ENCODE measurements around the gene LDB2. TPM values are rescaled to one million over a fixed set of nuclear protein-coding genes. Genes with fewer than 3 reads are reported as not detected.

Gene LDB2
- total and polyA plus RNA-seq, 2 donors (not counting 3 experiments of a cell fraction or from before 2014, with no cell fraction given) = 127 to 223 TPM

- no peak overlapping the region for H3K4me3 ChIP-seq (replicated peaks in 1 of 3; ENCODE audit: insufficient read depth in 1 of 3, low read depth in 1 of 3, low read length in 3 of 3)
- no peaks in the 10 kb centered on the region for H4K20me1 ChIP-seq (replicated peaks; ENCODE audit: control insufficient read depth, extremely low read depth, insufficient read depth, low read length)
- BruUV-seq (replicated peaks) = no TSS peak
- H3K4me2 ChIP-seq (ENCODE audit: insufficient read depth, low read length) = no peak overlapping the region
- ChIA-PET CTCF (interaction anchor here (1.2 to 1.5 kb wide), 4 partner anchors 10 to 719 kb away, joined by 3 to 5 read pairs (median 4); no protein-coding TSS in a partner anchor), POLR2A (no interaction called here)
- H3K9ac ChIP-seq (replicated peaks; ENCODE audit: extremely low read depth, insufficient read depth, low read length) = no peak overlapping the region
- FAIRE-seq (no peak), DNase-seq (ENCODE audit: low read depth, low spot score) (no peak)
- H3K79me2 ChIP-seq (ENCODE audit: control insufficient read depth, insufficient read depth, low read length) = no peaks in the 10 kb centered on the region
- no peaks in the 10 kb centered on the region for H3K9me3 ChIP-seq (replicated peaks; ENCODE audit: control insufficient read depth, insufficient read depth, low read length)
- peaks cover 3 to 4% of the 10 kb centered on the region in 2 experiments for H3K36me3 ChIP-seq (ENCODE audit: control insufficient read depth in 2 of 2, extremely low read depth in 1 of 2, insufficient read depth in 2 of 2, low read length in 2 of 2)
- dilution Hi-C loops (cut with MboI; ENCODE audit: extremely low pct_ligation_motif_present, low sequenced_read_pairs) (no loop called here), intact Hi-C loops (cut with micrococcal nuclease) (no loop called here)
- H3K4me1 ChIP-seq (ENCODE audit: control insufficient read depth, extremely low read depth, insufficient read depth, low read length) = peaks cover 10% of the 10 kb centered on the region
- no peaks in the 10 kb centered on the region for H3K27me3 ChIP-seq (ENCODE audit: control insufficient read depth in 2 of 2, insufficient read depth in 2 of 2, low read length in 2 of 2)
- H3K9me1 ChIP-seq (replicated peaks; ENCODE audit: control insufficient read depth, extremely low read depth, insufficient read depth, low read length) = no peaks in the 10 kb centered on the region
- TF ChIP-seq EZH2 (IDR thresholded peaks at IDR 0.05; ENCODE audit: borderline replicate concordance, low read depth, low read length, severe bottlenecking) (no peak), POLR2AphosphoS5 (IDR thresholded peaks at IDR 0.05; ENCODE audit: insufficient read depth, low read depth, low read length) (no peak), MAX (IDR thresholded peaks at IDR 0.05; ENCODE audit: insufficient read depth, insufficient read length) (no peak)
- no peak overlapping the region for H3K27ac ChIP-seq (ENCODE audit: insufficient read depth, low read depth, low read length)
- no peak overlapping the region for H2AFZ ChIP-seq (ENCODE audit: low read depth, low read length)
These were observed 169.6 kb downstream of the LDB2 start for GRCh38 chr4:16728849-16729248.

DNA sequence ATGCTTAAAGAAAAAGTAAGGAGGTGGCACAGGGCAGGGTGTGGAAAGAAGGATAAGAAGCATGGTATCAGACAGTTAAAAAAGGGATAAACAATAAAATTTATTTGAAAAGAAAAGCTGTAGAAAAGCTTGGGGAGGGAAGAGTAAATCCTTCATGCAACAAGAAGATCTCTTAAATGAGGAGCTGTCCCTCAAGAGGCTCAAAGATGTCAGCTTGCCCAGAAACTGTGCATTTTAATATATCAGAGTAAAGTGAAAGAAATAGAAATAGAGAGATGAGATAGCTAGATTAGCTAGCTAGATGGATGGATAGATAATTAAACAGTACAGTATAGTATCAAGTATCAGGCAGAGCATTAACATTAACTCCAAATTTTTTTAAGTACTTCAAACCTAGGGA is 170.3 kb downstream of the LDB2 start:
- TF ChIP-seq GATA2 (IDR thresholded peaks at IDR 0.05; ENCODE audit: insufficient read depth, insufficient read length, low read depth, low read length) = no peak
- no peak for TF ChIP-seq POLR2AphosphoS5 (IDR thresholded peaks at IDR 0.05; ENCODE audit: insufficient read depth, low read depth, low read length)
- TF ChIP-seq MAX (IDR thresholded peaks at IDR 0.05; ENCODE audit: insufficient read depth, insufficient read length) = no peak
- TF ChIP-seq FOS (IDR thresholded peaks at IDR 0.05; ENCODE audit: borderline replicate concordance, insufficient read depth, low read length) = no peak
- TF ChIP-seq POLR2A (IDR thresholded peaks at IDR 0.05; ENCODE audit: low read depth, low read length) = no peak
- Histone ChIP-seq H3K9ac (replicated peaks; ENCODE audit: extremely low read depth, insufficient read depth, low read length) (no peak overlapping the region), H3K4me1 (ENCODE audit: control insufficient read depth, extremely low read depth, insufficient read depth, low read length) (peaks cover 10% of the 10 kb centered on the region), H3K9me3 (replicated peaks; ENCODE audit: control insufficient read depth, insufficient read depth, low read length) (no peaks in the 10 kb centered on the region), H3K4me3 (replicated peaks in 1 of 3; ENCODE audit: insufficient read depth in 1 of 3, low read depth in 1 of 3, low read length in 3 of 3) (no peak overlapping the region), H3K9me1 (replicated peaks; ENCODE audit: control insufficient read depth, extremely low read depth, insufficient read depth, low read length) (no peaks in the 10 kb centered on the region), H3K27ac (ENCODE audit: insufficient read depth, low read depth, low read length) (no peak overlapping the region), H4K20me1 (replicated peaks; ENCODE audit: control insufficient read depth, extremely low read depth, insufficient read depth, low read length) (no peaks in the 10 kb centered on the region), H3K36me3 (ENCODE audit: control insufficient read depth in 2 of 2, extremely low read depth in 1 of 2, insufficient read depth in 2 of 2, low read length in 2 of 2) (peaks cover 3 to 4% of the 10 kb centered on the region in 2 experiments), H2AFZ (ENCODE audit: low read depth, low read length) (no peak overlapping the region), H3K4me2 (ENCODE audit: insufficient read depth, low read length) (no peak overlapping the region), H3K27me3 (ENCODE audit: control insufficient read depth in 2 of 2, insufficient read depth in 2 of 2, low read length in 2 of 2) (no peaks in the 10 kb centered on the region), H3K79me2 (ENCODE audit: control insufficient read depth, insufficient read depth, low read length) (no peaks in the 10 kb centered on the region)
- intact Hi-C loops (cut with micrococcal nuclease) = no loop called here
- DNase-seq (ENCODE audit: low read depth, low spot score) = no peak
- CTCF ChIA-PET = interaction anchor here (1.2 to 1.3 kb wide), 3 partner anchors 11 to 720 kb away, joined by 3 to 4 read pairs (median 3); no protein-coding TSS in a partner anchor
- POLR2A ChIA-PET = no interaction called here
- FAIRE-seq = no peak
- BruUV-seq (replicated peaks) = no TSS peak
- dilution Hi-C loops (cut with MboI; ENCODE audit: extremely low pct_ligation_motif_present, low sequenced_read_pairs) = no loop called here
